ENCODE results near the gene NETO2. TPM values are rescaled to one million over a fixed set of nuclear protein-coding genes. Genes with fewer than 3 reads are reported as not detected.

The NETO2 gene
- polyA plus RNA-seq, 1 donor from 2014 or later = 101 TPM

DNA sequence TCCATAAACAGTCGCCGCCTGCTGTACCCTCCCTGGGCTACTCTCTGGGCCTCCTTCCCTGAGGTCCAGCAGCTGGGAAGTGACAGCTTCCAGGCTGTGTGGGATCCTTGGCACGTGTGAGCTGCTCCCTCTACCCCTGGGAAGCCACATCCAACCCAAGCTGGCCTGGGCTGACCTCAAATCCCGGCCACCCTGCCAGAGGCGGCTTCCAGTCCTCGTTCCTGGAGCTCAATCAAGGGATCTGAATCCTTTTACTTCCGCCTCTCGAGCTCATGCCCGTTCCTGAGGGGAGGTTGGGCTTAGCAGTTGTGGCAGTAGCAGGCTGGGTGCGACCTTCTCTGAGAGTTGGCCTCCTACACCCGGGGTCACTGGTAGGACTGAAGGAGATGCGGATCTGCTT is 82.5 kb downstream of the NETO2 start:
- Histone ChIP-seq H3K9ac (ENCODE audit: low read length) (no peak overlapping the region), H4K20me1 (ENCODE audit: insufficient read depth) (no peaks in the 10 kb centered on the region), H3K9me3 (ENCODE audit: low read length) (no peaks in the 10 kb centered on the region), H3K79me2 (replicated peaks; ENCODE audit: insufficient read depth, low read length) (no peaks in the 10 kb centered on the region), H3K27ac (ENCODE audit: low read length) (no peak overlapping the region), H3K9me2 (ENCODE audit: insufficient read depth, low read length) (no peaks in the 10 kb centered on the region), H3K4me3 (ENCODE audit: low read length) (no peak overlapping the region), H3K27me3 (ENCODE audit: insufficient read depth, low read depth, low read length) (no peaks in the 10 kb centered on the region), H3F3A (ENCODE audit: insufficient read depth, low read length, poor library complexity, severe bottlenecking) (no peaks in the 10 kb centered on the region), H2AFZ (ENCODE audit: low read depth, low read length) (no peak overlapping the region), H3K4me2 (ENCODE audit: low read length) (no peak overlapping the region), H3K36me3 (ENCODE audit: insufficient read depth, low read length) (no peaks in the 10 kb centered on the region)
- TF ChIP-seq MXI1 (conservative IDR thresholded peaks at IDR 0.05; ENCODE audit: poor library complexity, severe bottlenecking) = no peak
- TF ChIP-seq, protein P1, sequence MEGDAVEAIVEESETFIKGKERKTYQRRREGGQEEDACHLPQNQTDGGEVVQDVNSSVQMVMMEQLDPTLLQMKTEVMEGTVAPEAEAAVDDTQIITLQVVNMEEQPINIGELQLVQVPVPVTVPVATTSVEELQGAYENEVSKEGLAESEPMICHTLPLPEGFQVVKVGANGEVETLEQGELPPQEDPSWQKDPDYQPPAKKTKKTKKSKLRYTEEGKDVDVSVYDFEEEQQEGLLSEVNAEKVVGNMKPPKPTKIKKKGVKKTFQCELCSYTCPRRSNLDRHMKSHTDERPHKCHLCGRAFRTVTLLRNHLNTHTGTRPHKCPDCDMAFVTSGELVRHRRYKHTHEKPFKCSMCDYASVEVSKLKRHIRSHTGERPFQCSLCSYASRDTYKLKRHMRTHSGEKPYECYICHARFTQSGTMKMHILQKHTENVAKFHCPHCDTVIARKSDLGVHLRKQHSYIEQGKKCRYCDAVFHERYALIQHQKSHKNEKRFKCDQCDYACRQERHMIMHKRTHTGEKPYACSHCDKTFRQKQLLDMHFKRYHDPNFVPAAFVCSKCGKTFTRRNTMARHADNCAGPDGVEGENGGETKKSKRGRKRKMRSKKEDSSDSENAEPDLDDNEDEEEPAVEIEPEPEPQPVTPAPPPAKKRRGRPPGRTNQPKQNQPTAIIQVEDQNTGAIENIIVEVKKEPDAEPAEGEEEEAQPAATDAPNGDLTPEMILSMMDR (IDR thresholded peaks at IDR 0.05; ENCODE audit: poor library complexity, severe bottlenecking) = no peak
- TF ChIP-seq TAF1 (IDR thresholded peaks at IDR 0.05; ENCODE audit: low read depth) = no peak
- TF ChIP-seq, protein P2, sequence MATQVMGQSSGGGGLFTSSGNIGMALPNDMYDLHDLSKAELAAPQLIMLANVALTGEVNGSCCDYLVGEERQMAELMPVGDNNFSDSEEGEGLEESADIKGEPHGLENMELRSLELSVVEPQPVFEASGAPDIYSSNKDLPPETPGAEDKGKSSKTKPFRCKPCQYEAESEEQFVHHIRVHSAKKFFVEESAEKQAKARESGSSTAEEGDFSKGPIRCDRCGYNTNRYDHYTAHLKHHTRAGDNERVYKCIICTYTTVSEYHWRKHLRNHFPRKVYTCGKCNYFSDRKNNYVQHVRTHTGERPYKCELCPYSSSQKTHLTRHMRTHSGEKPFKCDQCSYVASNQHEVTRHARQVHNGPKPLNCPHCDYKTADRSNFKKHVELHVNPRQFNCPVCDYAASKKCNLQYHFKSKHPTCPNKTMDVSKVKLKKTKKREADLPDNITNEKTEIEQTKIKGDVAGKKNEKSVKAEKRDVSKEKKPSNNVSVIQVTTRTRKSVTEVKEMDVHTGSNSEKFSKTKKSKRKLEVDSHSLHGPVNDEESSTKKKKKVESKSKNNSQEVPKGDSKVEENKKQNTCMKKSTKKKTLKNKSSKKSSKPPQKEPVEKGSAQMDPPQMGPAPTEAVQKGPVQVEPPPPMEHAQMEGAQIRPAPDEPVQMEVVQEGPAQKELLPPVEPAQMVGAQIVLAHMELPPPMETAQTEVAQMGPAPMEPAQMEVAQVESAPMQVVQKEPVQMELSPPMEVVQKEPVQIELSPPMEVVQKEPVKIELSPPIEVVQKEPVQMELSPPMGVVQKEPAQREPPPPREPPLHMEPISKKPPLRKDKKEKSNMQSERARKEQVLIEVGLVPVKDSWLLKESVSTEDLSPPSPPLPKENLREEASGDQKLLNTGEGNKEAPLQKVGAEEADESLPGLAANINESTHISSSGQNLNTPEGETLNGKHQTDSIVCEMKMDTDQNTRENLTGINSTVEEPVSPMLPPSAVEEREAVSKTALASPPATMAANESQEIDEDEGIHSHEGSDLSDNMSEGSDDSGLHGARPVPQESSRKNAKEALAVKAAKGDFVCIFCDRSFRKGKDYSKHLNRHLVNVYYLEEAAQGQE (IDR thresholded peaks at IDR 0.05; ENCODE audit: borderline replicate concordance) = no peak
- TF ChIP-seq EZH2 (IDR thresholded peaks at IDR 0.05; ENCODE audit: borderline replicate concordance, insufficient read depth, low read length, poor library complexity, severe bottlenecking) = no peak
- no peak for TF ChIP-seq EP300 (conservative IDR thresholded peaks at IDR 0.05; ENCODE audit: poor library complexity, severe bottlenecking)
- no peak for TF ChIP-seq RAD21 (conservative IDR thresholded peaks at IDR 0.05)
- no peak for TF ChIP-seq SMC3 (conservative IDR thresholded peaks at IDR 0.05; ENCODE audit: poor library complexity)
- no peak for TF ChIP-seq POLR2AphosphoS5 (IDR thresholded peaks at IDR 0.05)

DNA sequence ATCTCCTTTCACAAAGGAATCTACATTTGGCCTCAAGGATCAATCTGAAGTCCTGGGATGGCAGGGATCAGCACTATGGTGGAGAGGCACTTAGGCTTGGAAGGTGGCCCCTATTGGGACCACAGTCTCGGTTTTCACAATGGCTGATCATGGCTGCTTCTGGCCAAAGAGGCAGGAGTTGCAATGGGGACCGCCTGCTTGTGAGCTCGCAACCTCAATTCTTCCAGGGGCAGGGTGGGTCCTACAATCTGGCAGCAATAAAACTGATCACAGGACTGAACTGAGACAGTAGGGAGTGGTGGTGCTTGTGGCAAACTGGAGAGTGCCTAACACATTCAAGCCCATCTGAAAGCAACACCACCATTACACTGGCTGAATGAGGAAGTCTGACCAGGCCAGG is 83.1 kb downstream of the NETO2 start:
- no peak overlapping the region for H3K27ac ChIP-seq (ENCODE audit: low read length)
- TF ChIP-seq POLR2AphosphoS5 (IDR thresholded peaks at IDR 0.05) = no peak
- no peak for TF ChIP-seq EP300 (conservative IDR thresholded peaks at IDR 0.05; ENCODE audit: poor library complexity, severe bottlenecking)
- TF ChIP-seq TAF1 (IDR thresholded peaks at IDR 0.05; ENCODE audit: low read depth) = no peak
- TF ChIP-seq MXI1 (conservative IDR thresholded peaks at IDR 0.05; ENCODE audit: poor library complexity, severe bottlenecking) = no peak
- H3F3A ChIP-seq (ENCODE audit: insufficient read depth, low read length, poor library complexity, severe bottlenecking) = no peaks in the 10 kb centered on the region
- H3K9me2 ChIP-seq (ENCODE audit: insufficient read depth, low read length) = no peaks in the 10 kb centered on the region
- H4K20me1 ChIP-seq (ENCODE audit: insufficient read depth) = no peaks in the 10 kb centered on the region
- H3K79me2 ChIP-seq (replicated peaks; ENCODE audit: insufficient read depth, low read length) = no peaks in the 10 kb centered on the region
- H3K9ac ChIP-seq (ENCODE audit: low read length) = no peak overlapping the region
- no peaks in the 10 kb centered on the region for H3K36me3 ChIP-seq (ENCODE audit: insufficient read depth, low read length)
- no peak overlapping the region for H3K4me2 ChIP-seq (ENCODE audit: low read length)
- H2AFZ ChIP-seq (ENCODE audit: low read depth, low read length) = no peak overlapping the region
- H3K27me3 ChIP-seq (ENCODE audit: insufficient read depth, low read depth, low read length) = no peaks in the 10 kb centered on the region
- no peaks in the 10 kb centered on the region for H3K9me3 ChIP-seq (ENCODE audit: low read length)
- H3K4me3 ChIP-seq (ENCODE audit: low read length) = no peak overlapping the region

All from neural cell (in vitro differentiated cells).